Spleen (tissue), 7 donors: Measurements from ENCODE around the gene CDC42BPB.

Experiments used
- CTCF ChIP-seq, 11 experiments: fragments of 200-600 bp in 7 of 11; fragments of 450-650 bp in 4 of 11; sonication (generic) in 4 of 11; IDR thresholded peaks in 8 of 11; conservative IDR thresholded peaks in 3 of 11; 1 replicate in 7 of 11; 2 replicates in 4 of 11; pipeline versions ENCODE4 v1.4.0 to v1.8.0; 2016 to 2021; ENCODE audit warnings: antibody characterized with exemption in 11 of 11, inconsistent platforms in 4 of 11, mild to moderate bottlenecking in 1 of 11
- POLR2A ChIP-seq, 3 donors: fragments of 450-650 bp; IDR thresholded peaks; one replicate each; pipeline ENCODE4 v1.5.1; 2017; ENCODE audit warnings: antibody characterized with exemption in 3 of 3, mild to moderate bottlenecking in 1 of 3
- POLR2AphosphoS5 ChIP-seq, 3 donors: sonication (generic); formaldehyde crosslinking; IDR thresholded peaks; one replicate each; pipeline ENCODE4 v1.5.1; 2017; ENCODE audit warnings: antibody characterized with exemption in 3 of 3
- donor health status: DM: no; HTN: no; CAD: no; lungs with moderate emphysema.
- donor health status: DM: no; HTN: no; CAD: no.
- donor health status: DM: no; HTN: no; CAD: no.

- TF ChIP-seq CTCF (IDR thresholded peaks at IDR 0.05 in 8 of 11, conservative IDR thresholded peaks at IDR 0.05 in 3 of 11) (no peak), POLR2AphosphoS5 (IDR thresholded peaks at IDR 0.05) (peak in 1 of 3 donors; percentile 18), POLR2A (IDR thresholded peaks at IDR 0.05) (no peak)
Measured at GRCh38 chr14:102969060-102969791, 88.1 kb downstream of the CDC42BPB start.
